HG02943 (cell line): ENCODE results near the gene USP20.

Experiments
- ATAC-seq: cut with Tn5 transposase; IDR thresholded peaks from one replicate; pipeline ENCODE4 v1.9.1; 2021; ENCODE audit warnings: mild to moderate bottlenecking, low read depth, moderate library complexity; ENCODE audit not compliant: unreplicated experiment

USP20 gene

DNA sequence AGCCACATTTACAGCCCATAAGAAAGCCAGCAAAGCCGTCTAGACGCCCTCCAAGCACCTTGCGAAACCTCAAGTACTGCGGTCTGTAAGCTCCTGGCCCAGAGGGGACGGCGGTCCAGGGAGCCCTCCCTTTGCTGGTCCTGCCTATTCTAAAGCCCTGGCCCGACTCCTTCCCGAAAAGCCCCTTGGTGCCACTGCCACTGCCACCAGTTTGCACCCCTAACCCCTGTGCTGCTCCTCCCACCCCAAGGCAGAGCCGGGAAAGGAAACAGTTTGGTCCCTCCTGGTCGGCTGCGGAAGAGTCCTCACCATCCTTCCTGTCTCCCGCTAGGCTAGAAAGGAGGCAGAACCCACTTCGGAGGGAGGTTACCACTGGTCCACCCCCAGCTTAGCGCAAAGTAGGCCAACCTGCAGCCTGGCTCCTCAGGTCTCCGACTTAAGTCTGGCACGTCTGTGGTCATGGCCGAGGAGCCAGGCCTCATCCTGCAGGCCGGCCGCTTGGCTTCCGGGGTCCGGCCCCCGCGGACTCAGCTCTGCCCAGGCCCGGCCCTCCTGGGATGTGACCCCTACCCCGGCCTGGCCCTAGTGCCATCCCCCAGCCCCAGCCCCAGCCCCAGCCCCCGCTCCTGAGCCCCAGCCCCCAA, 12.2 kb upstream of the USP20 start:
- ATAC-seq = no peak

DNA sequence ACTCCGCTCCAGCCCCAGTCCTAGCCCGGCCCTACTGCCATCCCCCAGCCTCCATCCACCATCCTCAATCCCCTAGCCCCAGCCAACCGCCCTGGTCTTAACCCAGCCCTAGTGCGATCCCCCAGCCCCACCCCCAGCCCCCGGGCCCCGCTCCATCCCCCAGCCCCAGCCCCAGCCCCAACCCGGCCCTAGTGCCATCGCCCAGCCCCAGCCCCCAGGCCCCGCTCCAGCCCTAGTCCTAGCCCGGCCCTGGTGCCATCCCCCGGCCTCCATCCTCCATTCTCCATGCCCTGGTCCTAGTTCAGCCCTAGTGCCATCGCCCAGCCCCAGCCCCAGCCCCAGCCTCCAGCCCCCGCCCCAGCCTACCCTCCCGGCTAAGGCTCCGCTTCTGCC, 11.7 kb upstream of the USP20 start:
- peak; percentile 7 for ATAC-seq

DNA sequence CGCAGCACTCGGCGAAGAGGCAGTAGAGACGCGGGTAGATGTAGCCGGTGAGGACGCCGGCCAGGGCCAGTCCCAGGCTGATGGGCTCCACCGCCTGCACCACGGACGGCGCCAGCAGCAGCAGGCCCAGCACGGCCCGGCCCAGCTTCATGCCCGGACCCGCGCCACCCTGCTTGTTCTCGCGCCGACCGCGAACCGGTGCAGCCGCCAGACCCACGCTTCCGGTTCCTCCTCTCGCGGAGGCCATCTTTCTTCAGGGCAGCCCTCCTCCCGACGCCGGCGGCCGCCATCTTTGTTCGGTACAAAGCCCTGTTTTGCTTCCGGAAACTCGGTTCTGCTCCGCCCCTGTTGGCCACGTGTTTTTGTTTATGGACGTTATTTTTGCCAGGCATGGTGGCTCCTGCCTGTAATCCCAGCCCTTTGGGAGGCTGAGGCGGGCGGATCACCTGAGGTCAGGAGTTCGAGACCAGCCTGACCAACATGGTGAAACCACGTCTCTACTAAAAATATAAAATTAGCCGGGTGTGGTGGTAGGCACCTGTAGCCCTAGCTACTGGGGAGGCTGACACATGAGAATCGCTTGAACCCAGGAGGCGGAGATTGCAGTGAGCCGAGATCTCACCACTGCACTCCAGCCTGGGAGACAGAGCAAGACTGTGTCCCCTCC, 11.2 kb upstream of the USP20 start, which contains the start of gene TOR1A:
Gene TOR1A, minus strand, starts transcription at position 202 of the 667 bp plus-strand sequence. Its CDS starts 51 bp downstream, at position 151.
- ATAC-seq = peak; percentile 89

DNA sequence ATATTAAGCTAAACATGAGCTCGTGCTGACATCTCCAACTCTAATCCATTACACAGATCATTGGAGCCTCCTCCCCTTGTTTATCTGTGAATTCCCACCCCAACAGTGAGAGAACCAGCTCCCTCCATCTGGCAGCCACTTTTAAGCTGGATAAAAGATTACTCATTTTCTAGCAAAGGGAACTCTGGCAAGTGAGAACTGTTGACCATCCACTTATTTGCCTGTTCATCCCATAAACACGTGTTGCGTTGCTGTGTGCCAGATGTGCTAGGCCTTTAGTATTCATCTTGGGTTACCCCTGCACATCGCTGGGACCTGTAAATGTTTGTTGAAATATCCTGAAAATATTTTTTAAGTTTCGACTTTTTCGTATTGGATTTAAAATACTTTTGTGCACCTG, 8.9 kb upstream of the USP20 start:
- no peak for ATAC-seq

DNA sequence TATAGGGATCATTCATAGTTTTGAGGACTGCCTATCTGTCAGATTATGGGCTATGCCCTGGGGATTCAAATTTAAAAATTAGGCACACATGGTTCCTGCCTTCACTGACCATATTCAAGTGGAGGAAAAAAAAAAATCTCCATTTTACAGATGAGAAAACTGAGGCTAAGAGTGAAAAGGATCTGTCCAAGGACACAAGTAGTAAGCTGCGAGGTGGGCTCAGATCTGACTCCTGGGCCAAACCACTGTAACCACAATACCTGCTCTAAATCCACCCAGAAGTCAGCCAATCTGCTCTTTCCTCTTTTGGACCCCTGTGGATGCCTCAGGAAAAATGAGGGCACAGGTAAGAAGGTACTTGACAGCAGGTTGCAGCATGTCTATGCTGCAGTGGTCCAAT, 8.5 kb upstream of the USP20 start:
- ATAC-seq = no peak

DNA sequence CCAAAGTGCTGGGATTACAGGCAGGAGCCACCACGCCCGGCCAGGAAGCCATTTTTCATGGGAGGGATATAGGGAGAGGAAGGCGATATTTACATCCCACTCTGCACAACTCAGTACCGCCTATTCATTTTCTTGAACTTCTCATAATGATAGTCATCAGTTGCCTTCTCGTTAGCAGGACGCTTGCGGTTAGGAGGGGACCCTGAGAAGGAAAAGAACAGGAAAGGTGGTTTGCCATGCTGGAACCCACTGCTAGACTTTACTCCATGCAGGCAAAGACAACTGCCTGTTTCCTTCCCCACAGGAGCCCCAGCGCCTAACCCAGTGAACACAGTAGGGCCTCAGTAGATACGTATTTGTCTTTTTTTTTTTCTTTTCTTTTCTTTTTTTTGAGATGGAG, 7.2 kb upstream of the USP20 start:
- ATAC-seq = no peak

DNA sequence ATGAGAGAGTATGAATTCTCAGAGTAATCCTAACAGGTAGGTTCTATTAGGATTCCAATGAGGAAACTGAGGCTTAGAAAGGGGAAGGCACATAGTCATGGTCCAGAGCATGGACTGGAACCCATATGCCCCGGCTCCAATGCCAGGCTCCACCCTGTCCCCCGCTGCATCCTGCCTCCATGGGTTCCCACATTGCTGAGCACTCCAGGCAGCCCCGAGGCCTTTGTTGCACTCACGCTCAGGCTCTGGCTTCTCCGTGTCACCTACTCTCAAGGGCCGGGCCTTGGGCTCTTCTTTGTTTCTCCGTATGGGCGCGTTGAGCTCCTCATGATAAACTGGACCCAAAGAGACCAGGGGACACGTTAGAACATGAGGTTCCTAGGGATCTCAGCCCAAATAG, 6.3 kb upstream of the USP20 start:
- no peak for ATAC-seq

DNA sequence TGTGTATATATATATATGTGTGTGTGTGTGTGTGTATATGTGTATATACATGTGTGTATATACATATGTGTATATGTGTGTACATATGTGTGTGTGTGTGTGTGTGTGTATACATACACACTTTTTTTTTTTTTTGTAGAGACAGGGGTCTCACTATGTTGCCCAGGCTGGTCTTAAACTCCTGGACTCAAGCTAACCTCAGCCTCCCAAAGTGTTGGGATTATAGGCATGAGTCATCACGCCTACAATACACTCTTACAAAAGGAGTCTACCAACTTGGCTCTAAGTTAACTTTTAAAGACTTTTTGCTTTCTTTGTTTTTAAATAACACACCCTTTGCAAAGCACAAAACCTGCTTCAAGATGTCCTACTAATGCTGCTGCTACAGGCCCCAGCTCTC, 2.3 kb upstream of the USP20 start:
- no peak for ATAC-seq

DNA sequence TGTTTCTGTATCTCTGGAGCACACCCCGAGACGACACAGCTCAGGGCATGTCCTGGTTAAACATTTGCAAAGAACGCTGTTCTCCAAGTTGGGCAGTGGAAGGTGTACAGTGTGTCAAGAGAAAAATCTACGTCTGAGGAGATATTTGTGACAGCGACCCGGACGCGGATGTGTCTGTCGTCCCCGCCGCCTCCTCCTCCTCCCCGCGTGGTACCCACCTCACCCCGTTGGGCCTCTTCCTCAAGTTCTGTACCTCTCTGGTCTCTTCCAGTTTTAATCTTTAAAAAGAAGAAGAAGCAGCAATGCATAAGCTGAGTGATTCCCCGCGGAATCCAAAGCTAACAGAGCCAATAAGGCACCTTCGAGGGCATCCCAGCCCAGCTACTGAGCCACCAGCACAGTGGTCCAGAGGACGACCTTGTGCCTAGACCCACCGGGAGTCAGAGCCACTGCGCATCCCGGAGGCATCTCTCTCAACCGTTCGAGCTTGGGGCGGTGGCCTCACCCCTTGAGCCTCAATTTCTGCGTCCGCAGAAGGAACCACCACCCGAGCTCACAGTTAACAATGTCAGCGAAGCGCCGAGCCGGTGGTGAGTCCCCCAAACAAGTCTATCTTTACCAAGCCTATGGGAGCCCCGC, 650 bp upstream of the USP20 start:
- ATAC-seq = peak; percentile 25

DNA sequence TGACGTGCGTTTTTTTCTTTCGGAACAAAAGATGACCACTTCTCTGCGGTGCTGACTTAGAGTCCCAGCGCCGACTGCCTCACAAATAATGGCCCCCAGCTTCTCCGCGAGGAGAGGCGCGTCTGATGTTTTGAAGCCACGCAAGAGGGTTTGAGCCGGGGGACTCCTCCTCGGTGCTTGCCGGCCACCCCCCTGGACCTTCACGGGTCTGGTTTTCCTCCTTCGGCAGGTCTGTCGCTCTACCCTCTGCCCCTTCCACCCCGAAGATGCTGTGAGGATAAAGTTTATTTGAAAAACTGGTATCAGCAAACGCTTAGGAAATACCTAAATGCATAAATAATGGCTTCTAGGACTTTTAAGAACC, 584 bp downstream of the USP20 start:
- peak; percentile 24 for ATAC-seq

DNA sequence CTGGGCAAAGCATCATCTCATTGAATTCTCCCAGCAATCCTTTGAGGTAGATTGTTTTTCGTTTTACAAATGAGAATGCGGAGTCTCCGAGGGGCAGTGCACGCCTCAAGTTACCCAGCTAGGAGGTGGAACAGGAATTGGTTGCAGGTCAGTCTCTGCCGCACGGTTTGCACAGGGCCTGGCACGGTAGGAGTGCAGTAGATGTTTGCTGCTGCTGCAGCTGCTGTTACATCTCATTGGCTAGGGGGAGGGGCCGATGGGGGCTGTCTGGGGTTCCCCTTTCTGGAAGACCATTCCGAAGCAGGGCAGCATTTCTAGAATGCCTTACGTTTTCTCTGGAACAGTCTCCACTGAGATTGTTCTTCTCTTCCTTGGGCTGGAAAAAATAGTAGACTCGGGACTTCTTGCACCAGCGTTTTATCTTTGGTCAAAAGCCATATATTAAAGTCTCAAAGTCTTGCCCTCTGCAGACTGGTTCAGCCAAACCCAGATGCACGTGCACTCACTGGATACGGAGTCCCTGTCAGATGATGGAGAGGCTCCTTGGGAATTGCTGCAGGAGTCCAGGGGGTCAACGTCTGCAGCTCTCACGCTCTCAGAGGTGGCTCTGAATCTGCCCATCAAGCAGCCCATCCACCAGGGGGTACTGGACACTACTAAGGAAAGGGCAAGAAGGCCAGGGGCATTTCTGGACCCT, 1.2 kb downstream of the USP20 start:
- no peak for ATAC-seq

DNA sequence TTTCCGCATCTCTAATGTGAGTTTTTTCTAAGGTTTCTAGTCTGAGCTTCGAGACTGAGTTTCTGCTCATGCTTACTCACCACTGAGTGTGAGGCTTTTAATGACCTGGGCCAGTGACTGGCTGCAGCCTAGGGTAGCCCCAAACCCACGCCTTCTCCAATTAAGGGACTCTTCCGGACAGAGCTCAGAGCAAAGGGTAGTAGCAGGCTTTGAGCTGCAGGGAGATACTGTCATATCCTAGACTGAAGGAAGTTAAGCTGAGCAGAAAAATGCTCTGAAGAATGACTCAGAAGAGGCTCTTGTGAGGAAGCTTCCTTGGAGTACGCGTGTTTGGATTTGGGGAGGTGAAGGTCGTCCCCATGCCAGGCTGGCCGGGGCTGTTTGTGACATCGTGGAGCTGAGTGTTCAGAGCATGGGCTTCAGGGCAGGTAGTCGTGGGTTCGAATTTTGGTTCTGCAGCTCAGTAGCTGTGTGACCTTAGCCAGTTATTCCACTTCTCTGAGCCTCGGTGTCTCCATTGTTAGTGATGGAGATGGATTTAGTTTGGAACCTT, 3.5 kb downstream of the USP20 start:
- ATAC-seq = no peak

DNA sequence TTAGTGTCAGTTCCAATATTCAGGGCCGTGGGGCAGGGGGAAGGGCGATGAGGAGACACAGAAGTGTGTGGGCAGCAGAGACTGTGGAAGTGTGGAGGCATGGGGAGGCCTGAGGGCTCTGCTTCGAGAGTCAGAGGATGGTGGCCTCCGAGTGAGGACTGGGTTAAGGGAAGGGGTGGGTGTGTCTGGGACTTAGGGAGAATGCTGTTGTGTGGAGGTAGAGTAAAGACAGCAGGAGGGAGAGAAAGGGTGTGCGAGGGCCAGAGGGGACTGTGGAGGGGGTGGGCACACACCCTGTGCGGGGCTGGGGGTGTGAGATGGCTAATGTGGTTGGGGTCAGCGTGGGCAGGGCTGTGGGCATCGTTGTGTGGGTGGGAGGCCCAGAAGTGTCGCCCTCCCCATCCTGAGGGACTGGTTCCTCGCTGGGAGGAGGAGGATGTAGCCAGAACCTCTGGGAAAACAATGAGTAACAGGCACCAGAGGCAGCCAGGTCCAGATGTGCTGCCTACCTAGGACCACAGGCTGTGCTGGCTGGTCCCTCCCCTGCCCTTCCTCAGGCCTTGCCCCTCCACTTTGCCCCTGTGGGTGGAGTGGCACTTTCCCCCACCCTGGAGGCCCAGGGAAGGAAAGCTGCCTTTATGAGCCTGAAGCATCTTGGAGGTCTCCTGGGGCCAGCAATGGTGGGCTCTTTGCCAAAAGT, 4.2 kb downstream of the USP20 start:
- no peak for ATAC-seq

DNA sequence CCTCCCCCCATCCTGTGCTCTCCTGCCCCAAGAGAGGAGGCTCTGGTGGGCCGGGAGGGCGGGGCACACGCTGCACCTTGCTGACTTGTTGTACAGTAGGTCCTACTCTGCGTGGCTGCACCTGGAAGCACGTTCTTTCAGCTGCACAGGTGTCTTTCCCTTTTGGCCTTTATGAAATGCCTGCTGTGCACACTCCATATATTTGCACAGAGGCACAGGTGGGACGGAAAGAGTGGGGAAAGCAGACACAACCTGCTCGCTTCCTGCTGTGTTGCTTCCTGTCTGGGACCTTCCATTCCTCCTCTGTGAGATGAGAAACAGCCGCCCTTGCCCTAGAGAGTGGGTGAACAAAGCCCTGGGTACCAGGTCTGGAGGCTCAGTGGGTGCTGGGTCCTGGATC, 4.8 kb downstream of the USP20 start:
- no peak for ATAC-seq

DNA sequence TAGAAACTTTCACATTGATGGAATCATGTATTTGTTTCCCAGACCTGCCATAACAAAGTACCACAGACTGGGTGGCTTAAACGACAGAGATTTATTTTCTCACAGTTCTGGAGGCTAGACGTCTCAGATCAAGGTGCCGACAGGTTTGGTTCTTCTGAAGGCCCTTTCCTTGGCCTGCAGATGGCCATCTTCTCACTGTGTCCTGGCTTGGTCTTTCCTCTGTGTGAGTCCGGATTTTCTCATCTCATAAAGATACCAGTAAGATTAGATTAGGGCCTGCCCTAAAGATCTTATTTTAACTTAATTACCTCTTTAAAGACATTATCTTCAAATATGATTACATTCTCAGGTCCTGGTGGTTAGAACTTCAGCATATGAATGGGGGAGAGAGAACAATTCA, 5.8 kb downstream of the USP20 start:
- ATAC-seq = no peak

DNA sequence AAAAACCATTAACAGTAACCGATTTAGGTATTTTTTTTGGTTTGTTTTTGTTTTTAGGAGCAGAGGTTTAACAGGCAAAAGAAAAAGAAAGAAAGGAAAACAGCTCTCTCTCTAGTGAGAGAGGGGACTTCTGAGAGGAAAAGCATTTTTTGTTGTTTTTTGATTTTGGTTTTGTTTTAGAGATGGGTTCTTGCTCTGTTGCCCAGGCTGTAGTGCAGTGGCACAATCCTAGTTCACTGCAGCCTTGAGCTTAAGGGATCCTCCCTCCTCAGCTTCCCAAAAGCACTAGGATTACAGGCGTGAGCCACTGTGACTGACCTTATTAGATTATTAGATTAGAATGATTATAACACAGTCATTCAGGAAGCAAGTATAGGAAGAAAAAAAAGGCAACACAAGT, 10.1 kb downstream of the USP20 start:
- no peak for ATAC-seq

DNA sequence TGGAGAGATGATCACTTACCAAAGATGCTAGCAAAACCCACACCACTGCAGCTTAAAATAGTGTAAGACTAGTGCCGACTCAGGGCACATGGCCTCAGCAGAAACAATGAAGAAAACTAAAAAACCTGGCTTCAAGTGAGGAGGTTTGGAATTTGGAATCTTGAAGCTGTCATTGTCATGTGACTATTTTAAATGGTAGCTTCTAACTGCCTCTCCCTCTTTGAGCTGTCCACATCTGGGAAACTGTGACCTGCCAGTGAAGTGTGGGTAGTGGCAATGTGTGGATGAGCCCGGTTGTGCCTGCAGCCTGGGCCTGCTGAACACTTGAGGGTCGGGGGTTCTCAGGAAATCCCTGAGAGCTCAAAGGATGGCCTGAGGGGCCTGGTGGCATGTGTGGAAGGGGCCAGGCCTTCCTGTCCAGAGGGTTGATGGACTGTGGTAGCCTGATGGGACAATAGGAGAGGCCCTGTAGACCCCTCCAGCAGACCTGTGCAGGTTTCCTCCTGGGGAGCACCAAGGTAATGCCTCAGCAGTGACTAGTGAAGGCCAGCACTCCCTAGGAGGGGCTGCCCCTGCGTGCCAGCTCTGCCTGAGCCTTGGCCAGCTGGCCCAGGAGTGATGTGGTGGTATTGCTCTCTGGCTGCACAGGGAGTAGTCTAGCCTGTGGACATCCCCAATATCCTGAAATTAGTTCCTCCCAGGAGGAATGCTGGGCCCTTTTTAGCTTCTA, 13.6 kb downstream of the USP20 start:
- no peak for ATAC-seq

DNA sequence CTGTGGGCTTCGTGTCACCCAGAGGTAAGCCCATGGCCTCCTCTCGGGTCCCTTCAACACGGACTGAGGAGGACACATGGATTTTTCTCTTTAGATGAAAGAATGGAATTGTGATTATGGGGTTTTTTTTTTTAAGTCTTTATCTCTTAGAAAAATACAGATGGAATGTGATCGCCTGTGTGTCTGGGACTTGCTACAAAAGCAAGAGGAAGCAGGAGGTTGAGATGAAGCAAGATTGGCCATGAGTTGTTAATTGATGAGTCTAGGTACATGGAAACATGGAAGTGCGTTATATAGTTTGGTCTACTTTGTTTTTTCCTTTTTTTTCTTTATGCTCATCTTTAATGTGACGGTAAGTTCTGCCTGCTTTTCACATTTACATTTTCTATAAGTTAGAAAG, 14.6 kb downstream of the USP20 start:
- ATAC-seq = no peak

DNA sequence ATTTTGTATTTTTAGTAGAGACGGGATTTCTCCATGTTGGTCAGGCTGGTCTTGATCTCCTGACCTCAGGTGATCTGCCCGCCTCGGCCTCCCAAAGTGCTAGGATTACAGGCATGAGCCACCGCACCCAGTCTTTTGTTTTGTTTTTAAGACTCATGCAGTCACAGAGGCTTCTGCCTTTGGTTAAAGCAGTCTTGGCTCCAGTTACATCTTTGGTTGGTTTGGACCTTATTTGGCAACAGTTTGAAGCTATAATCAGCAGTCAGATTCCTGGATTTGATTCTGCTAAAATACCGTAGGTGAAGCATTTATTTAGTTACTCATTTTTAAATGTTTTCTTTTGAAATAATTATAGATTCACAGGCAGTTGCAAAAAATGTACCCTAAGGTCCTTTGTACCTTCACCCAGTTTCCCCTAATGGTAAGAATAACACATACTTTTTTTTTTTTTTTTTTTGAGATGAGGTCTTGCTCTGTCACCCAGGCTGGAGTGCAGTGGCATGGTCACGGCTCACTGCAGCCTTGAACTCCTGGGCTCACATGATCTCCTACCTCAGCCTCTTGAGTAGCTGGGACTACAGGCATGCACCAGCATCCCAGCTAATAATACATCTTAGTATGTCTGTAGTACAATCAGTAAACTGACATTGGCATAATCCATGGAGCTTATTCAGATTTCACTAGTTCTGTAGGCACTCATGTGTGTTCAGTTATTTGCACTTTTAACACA, 15.7 kb downstream of the USP20 start:
- no peak for ATAC-seq
